SK-N-SH treated with all-trans-retinoic acid at 6 μM for 48 hours (cell line): Measurements from ENCODE around the gene TUBGCP4.
A peak's percentile ranks its signal among the peaks of the same experiment; 100 is the strongest.

Experiments
- ATAC-seq: fragments of 200-7000 bp; cut with Tn5 transposase; 3 replicates; pipeline ENCODE4 v1.9.1; 2020; ENCODE audit warnings: mild to moderate bottlenecking, moderate library complexity
- ARNTL ChIP-seq: fragments of 450-650 bp; formaldehyde crosslinking; IDR thresholded peaks from 2 replicates; pipeline ENCODE4 v1.5.0; 2020; ENCODE audit warnings: low read depth, mild to moderate bottlenecking, moderate library complexity, borderline replicate concordance
- BACH2 ChIP-seq: fragments of 250-450 bp; sonication (Bioruptor Pico); IDR thresholded peaks from 2 replicates; pipeline ENCODE4 v1.9.0; 2021; ENCODE audit warnings: mild to moderate bottlenecking, borderline replicate concordance
- CSDC2 ChIP-seq: fragments of 250-450 bp; sonication (Bioruptor Pico); IDR thresholded peaks from 2 replicates; pipeline ENCODE4 v1.5.0; 2020; ENCODE audit warnings: mild to moderate bottlenecking, moderate library complexity
- GLIS3 ChIP-seq: fragments of 250-450 bp; sonication (Bioruptor Pico); IDR thresholded peaks from 2 replicates; pipeline ENCODE4 v1.5.0; 2020; ENCODE audit warnings: mild to moderate bottlenecking, moderate library complexity
- OSR1 ChIP-seq: fragments of 250-450 bp; sonication (Bioruptor Pico); IDR thresholded peaks from 2 replicates; pipeline ENCODE4 v1.8.0; 2022; ENCODE audit warnings: moderate library complexity, mild to moderate bottlenecking, inconsistent platforms
- POU6F1 ChIP-seq: fragments of 250-450 bp; sonication (Bioruptor Pico); IDR thresholded peaks from 2 replicates; pipeline ENCODE4 v1.8.0; 2021; ENCODE audit warnings: low read depth, mild to moderate bottlenecking, moderate library complexity, borderline replicate concordance
- PPARA ChIP-seq: fragments of 250-450 bp; sonication (Bioruptor Pico); IDR thresholded peaks from 2 replicates; pipeline ENCODE4 v1.5.0; 2020; ENCODE audit warnings: mild to moderate bottlenecking, borderline replicate concordance
- SNAI2 ChIP-seq: fragments of 250-450 bp; sonication (Bioruptor Pico); IDR thresholded peaks from 2 replicates; pipeline ENCODE4 v1.5.0; 2020; ENCODE audit warnings: mild to moderate bottlenecking, moderate library complexity
- TCF4 ChIP-seq: fragments of 250-450 bp; sonication (Bioruptor Pico); IDR thresholded peaks from 2 replicates; pipeline ENCODE4 v1.8.0; 2021; ENCODE audit warnings: mild to moderate bottlenecking, moderate library complexity, borderline replicate concordance
- TOX ChIP-seq: fragments of 250-450 bp; sonication (Bioruptor Pico); IDR thresholded peaks from 2 replicates; pipeline ENCODE4 v1.8.0; 2021; ENCODE audit warnings: mild to moderate bottlenecking, moderate library complexity, borderline replicate concordance
- ZC3H10 ChIP-seq: fragments of 250-450 bp; sonication (Bioruptor Pico); IDR thresholded peaks from 2 replicates; pipeline ENCODE4 v1.5.1; 2021; ENCODE audit warnings: mild to moderate bottlenecking, moderate library complexity
- ZFP3 ChIP-seq: fragments of 250-450 bp; sonication (Bioruptor Pico); IDR thresholded peaks from 2 replicates; pipeline ENCODE4 v1.5.0; 2020; ENCODE audit warnings: mild to moderate bottlenecking, moderate library complexity
- ZFP30 ChIP-seq: fragments of 450-650 bp; formaldehyde crosslinking; IDR thresholded peaks from 2 replicates; pipeline ENCODE4 v1.5.0; 2022; ENCODE audit warnings: mild to moderate bottlenecking, moderate library complexity
- ZNF565 ChIP-seq: fragments of 450-650 bp; formaldehyde crosslinking; conservative IDR thresholded peaks from 2 replicates; pipeline ENCODE4 v1.5.0; 2020; ENCODE audit warnings: low read depth, mild to moderate bottlenecking, moderate library complexity
- ZNF70 ChIP-seq: fragments of 450-650 bp; formaldehyde crosslinking; IDR thresholded peaks from 2 replicates; pipeline ENCODE4 v1.5.0; 2020; ENCODE audit warnings: mild to moderate bottlenecking, moderate library complexity
- ZNF8 ChIP-seq: fragments of 450-650 bp; formaldehyde crosslinking; IDR thresholded peaks from 2 replicates; pipeline ENCODE4 v1.5.0; 2020; ENCODE audit warnings: mild to moderate bottlenecking, moderate library complexity
- TF ChIP-seq, protein P1 (sequence below): fragments of 250-450 bp; sonication (Bioruptor Pico); IDR thresholded peaks from 2 replicates; pipeline ENCODE4 v1.5.1; 2021; ENCODE audit warnings: mild to moderate bottlenecking, moderate library complexity
- TF ChIP-seq, protein P2 (sequence below): fragments of 250-450 bp; sonication (Bioruptor Pico); IDR thresholded peaks from 2 replicates; pipeline ENCODE4 v1.8.0; 2020; ENCODE audit warnings: mild to moderate bottlenecking, moderate library complexity, borderline replicate concordance
- TF ChIP-seq, protein P3 (sequence below): fragments of 250-450 bp; sonication (Bioruptor Pico); IDR thresholded peaks from 2 replicates; pipeline ENCODE4 v1.5.1; 2020; ENCODE audit warnings: low read depth, mild to moderate bottlenecking, moderate library complexity

TUBGCP4 gene

DNA sequence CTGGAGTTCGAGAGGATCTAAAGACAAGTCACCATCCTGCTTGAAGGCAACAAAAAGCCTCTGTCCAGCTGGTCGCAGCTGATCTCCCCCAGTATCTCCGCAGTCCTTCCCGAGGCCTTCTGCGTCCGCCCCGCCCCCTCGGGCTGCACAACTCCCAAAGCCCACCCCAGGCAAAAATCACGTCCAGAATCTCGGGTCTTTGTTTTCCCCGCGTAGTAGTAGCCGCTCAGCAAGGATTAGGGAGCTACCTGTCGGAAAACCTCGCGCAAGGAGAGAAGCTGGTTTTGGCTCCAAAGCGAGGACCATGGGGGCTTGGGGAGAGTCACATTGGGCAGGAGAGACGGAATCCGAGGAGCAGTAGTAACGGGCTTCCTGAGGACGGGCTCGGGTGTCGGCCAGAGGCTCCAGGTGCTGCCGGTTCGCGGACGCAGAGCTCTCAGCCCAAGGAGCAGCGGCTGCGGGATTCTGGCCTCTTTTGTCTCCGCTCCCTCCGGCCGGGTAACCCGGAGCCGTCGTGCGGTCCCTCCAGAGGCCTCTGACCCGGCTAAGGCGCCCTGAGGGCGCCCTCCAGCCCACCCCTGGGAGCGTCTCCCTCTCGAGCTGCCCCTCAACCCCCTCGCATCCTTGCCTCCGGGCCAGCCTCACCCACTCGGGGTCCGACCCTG is 459 bp upstream of the TUBGCP4 start:
- TF ChIP-seq TCF4 (CRISPR knock-in tag) (no peak), ZFP30 (CRISPR knock-in tag) (no peak), OSR1 (CRISPR knock-in tag) (no peak), BACH2 (CRISPR knock-in tag) (no peak), ARNTL (CRISPR knock-in tag) (no peak), ZNF8 (CRISPR knock-in tag) (no peak), ZNF70 (CRISPR knock-in tag) (no peak)
- TF ChIP-seq, protein P1, sequence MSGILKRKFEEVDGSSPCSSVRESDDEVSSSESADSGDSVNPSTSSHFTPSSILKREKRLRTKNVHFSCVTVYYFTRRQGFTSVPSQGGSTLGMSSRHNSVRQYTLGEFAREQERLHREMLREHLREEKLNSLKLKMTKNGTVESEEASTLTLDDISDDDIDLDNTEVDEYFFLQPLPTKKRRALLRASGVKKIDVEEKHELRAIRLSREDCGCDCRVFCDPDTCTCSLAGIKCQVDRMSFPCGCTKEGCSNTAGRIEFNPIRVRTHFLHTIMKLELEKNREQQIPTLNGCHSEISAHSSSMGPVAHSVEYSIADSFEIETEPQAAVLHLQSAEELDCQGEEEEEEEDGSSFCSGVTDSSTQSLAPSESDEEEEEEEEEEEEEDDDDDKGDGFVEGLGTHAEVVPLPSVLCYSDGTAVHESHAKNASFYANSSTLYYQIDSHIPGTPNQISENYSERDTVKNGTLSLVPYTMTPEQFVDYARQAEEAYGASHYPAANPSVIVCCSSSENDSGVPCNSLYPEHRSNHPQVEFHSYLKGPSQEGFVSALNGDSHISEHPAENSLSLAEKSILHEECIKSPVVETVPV (CRISPR knock-in tag), result no peak
- TF ChIP-seq, protein P2, sequence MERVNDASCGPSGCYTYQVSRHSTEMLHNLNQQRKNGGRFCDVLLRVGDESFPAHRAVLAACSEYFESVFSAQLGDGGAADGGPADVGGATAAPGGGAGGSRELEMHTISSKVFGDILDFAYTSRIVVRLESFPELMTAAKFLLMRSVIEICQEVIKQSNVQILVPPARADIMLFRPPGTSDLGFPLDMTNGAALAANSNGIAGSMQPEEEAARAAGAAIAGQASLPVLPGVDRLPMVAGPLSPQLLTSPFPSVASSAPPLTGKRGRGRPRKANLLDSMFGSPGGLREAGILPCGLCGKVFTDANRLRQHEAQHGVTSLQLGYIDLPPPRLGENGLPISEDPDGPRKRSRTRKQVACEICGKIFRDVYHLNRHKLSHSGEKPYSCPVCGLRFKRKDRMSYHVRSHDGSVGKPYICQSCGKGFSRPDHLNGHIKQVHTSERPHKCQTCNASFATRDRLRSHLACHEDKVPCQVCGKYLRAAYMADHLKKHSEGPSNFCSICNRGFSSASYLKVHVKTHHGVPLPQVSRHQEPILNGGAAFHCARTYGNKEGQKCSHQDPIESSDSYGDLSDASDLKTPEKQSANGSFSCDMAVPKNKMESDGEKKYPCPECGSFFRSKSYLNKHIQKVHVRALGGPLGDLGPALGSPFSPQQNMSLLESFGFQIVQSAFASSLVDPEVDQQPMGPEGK (CRISPR knock-in tag), result no peak
- TF ChIP-seq, all 23 proteins: peak for 0
- peak; percentile 77 for ATAC-seq

DNA sequence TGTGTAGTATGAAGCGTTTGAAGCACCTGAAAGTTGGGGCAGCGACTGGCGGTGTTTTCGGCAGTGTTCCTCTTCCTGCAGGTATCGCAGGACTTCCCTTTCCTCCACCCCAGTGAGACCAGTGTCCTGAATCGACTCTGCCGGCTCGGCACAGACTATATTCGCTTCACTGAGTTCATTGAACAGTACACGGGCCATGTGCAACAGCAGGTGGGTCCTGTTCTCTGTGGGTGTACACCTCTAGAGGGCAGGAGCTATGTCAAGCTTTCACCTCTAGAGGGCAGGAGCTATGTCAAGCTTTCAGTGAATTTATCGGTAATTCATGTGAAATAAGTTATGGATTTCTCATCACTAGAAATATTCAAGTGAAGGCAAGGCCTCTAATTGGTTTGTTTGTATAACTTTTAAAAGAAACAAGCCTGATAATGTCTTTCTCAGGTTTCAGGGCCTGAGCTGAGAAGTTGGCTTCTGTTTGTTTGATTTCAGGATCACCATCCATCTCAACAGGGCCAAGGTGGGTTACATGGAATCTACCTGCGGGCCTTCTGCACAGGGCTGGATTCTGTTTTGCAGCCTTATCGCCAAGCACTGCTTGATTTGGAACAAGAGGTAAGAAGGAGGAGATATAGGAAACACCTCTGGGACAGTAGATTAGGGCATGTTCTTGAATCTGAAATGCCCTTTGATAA is 5.3 kb downstream of the TUBGCP4 start:
- ATAC-seq, result peak; percentile 69
- TF ChIP-seq ZNF70 (CRISPR knock-in tag) (no peak), ZFP3 (CRISPR knock-in tag) (no peak), TOX (no peak), ZFP30 (CRISPR knock-in tag) (no peak), ZNF565 (no peak)
- TF ChIP-seq, all 23 proteins: peak for 0

GRCh38 chr15:43378601-43379000 is 7.7 kb downstream of the TUBGCP4 start:
- TF ChIP-seq TCF4 (CRISPR knock-in tag), result no peak
- TF ChIP-seq GLIS3 (CRISPR knock-in tag), result no peak
- no peak for TF ChIP-seq ZNF8 (CRISPR knock-in tag)
- TF ChIP-seq, protein P3, sequence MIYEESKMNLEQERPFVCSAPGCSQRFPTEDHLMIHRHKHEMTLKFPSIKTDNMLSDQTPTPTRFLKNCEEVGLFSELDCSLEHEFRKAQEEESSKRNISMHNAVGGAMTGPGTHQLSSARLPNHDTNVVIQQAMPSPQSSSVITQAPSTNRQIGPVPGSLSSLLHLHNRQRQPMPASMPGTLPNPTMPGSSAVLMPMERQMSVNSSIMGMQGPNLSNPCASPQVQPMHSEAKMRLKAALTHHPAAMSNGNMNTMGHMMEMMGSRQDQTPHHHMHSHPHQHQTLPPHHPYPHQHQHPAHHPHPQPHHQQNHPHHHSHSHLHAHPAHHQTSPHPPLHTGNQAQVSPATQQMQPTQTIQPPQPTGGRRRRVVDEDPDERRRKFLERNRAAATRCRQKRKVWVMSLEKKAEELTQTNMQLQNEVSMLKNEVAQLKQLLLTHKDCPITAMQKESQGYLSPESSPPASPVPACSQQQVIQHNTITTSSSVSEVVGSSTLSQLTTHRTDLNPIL (CRISPR knock-in tag), result no peak
- no peak for ATAC-seq

- TF ChIP-seq ZNF70 (CRISPR knock-in tag) (no peak), ARNTL (CRISPR knock-in tag) (no peak), OSR1 (CRISPR knock-in tag) (no peak)
- TF ChIP-seq, protein P2 (CRISPR knock-in tag), result no peak
- ATAC-seq, result no peak
Measured at GRCh38 chr15:43382310-43382709, 11.4 kb downstream of the TUBGCP4 start.

DNA sequence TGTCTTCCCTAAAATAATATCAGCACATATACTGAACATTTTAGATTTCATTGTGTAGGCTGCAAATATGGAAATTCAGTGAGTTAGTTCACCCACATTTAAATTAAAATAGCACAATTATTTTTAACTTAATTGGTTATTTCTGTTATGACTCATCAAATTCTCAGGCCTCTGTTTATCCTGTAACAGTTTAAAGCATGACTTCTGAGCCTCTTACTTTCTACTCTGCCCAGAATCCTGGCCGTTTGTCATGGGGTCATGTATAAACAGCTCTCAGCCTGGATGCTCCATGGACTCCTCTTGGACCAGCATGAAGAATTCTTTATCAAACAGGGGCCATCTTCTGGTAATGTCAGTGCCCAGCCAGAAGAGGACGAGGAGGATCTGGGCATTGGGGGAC is 12.2 kb downstream of the TUBGCP4 start:
- no peak for ATAC-seq
- no peak for TF ChIP-seq ZNF70 (CRISPR knock-in tag)
- no peak for TF ChIP-seq POU6F1 (CRISPR knock-in tag)
- TF ChIP-seq BACH2 (CRISPR knock-in tag), result no peak
- TF ChIP-seq PPARA (CRISPR knock-in tag), result no peak
- no peak for TF ChIP-seq ZNF8 (CRISPR knock-in tag)
- no peak for TF ChIP-seq CSDC2 (CRISPR knock-in tag)
- no peak for TF ChIP-seq SNAI2
- no peak for TF ChIP-seq ZC3H10 (CRISPR knock-in tag)
- TF ChIP-seq, protein P1 (CRISPR knock-in tag), result no peak
- no peak for TF ChIP-seq GLIS3 (CRISPR knock-in tag)
- TF ChIP-seq TOX, result no peak
- no peak for TF ChIP-seq TCF4 (CRISPR knock-in tag)
